HUES64 (cell line): ENCODE data around the gene UBFD1.
"Not testable (repeated sequence)": the region's sequence is repeated elsewhere in the genome, so short reads cannot be mapped to it uniquely, and the experiment has no call there.

Experiments used
- H3K27ac ChIP-seq: 2 replicates; pipeline ENCODE4 v1.7.0; 2013; ENCODE audit warnings: low read depth, low read length, inconsistent platforms
- H3K27me3 ChIP-seq: 2 replicates; pipeline ENCODE4 v1.6.1; 2013; ENCODE audit warnings: mild to moderate bottlenecking, low read length; ENCODE audit not compliant: insufficient read depth
- H3K36me3 ChIP-seq: 2 replicates; pipeline ENCODE4 v1.6.1; 2013; ENCODE audit warnings: mild to moderate bottlenecking, low read length; ENCODE audit not compliant: insufficient read depth
- H3K4me1 ChIP-seq: 2 replicates; pipeline ENCODE4 v1.6.1; 2013; ENCODE audit warnings: mild to moderate bottlenecking, low read length, moderate library complexity; ENCODE audit not compliant: insufficient read depth
- H3K4me3 ChIP-seq: 2 replicates; pipeline ENCODE4 v1.5.1; 2013; ENCODE audit warnings: mild to moderate bottlenecking, low read length, moderate library complexity
- H3K9ac ChIP-seq: 2 replicates; pipeline ENCODE4 v1.6.1; 2013; ENCODE audit warnings: mild to moderate bottlenecking, low read depth, low read length
- H3K9me3 ChIP-seq: 2 replicates; pipeline ENCODE4 v1.6.1; 2013; ENCODE audit warnings: low read depth, low read length; ENCODE audit not compliant: insufficient read depth
- WGBS: fragments of 150-250, 120-280 bp; methylation state at CpG from one replicate; pipeline ENCODE4 v1.1.7; 2013; ENCODE audit warnings: missing lambda C conversion rate; 5-methylcytosine and 5-hydroxymethylcytosine counted together

Gene UBFD1

DNA sequence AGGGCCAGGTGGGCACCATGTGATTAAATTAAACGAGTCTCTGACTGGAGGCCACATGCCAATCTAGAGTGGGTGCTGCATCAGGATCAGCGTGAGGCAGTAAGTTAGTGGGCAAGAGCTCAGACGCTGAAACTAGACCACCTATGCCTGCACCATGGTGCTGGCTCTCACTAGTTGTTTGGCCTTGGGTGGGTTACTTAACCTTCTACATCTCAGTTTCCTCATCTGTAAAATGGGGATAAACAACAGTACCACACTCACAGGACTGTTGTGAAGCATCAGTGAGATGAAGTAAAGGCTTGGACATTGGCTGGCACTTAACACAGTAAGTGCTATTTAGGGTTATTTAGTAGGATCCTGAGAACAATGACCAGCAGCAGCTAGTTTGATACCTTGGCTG, 32.7 kb downstream of the UBFD1 start:
- Histone ChIP-seq H3K4me1 (no peaks in the 10 kb centered on the region), H3K9ac (no peak overlapping the region), H3K9me3 (no peaks in the 10 kb centered on the region), H3K27me3 (no peaks in the 10 kb centered on the region), H3K36me3 (peaks cover 70% of the 10 kb centered on the region), H3K4me3 (no peak overlapping the region), H3K27ac (no peak overlapping the region)
- WGBS: 93% methylated on average over 3 of the region's 3 CpGs

GRCh38 chr16:23594186-23594585, 36.7 kb downstream of the UBFD1 start:
- 95% methylated on average over 12 of the region's 12 CpGs for WGBS
- Histone ChIP-seq H3K36me3 (peaks cover 48% of the 10 kb centered on the region), H3K9me3 (no peaks in the 10 kb centered on the region), H3K4me1 (peaks cover 8% of the 10 kb centered on the region), H3K4me3 (0 out of 2 replicates have a peak overlapping the region, but pooled peaks have one; percentile 88), H3K27ac (no peak overlapping the region), H3K9ac (no peak overlapping the region), H3K27me3 (no peaks in the 10 kb centered on the region)

- 18% methylated on average over 34 of the region's 34 CpGs for WGBS
- Histone ChIP-seq H3K9ac (peak overlapping the region; percentile 93), H3K36me3 (peaks cover 36% of the 10 kb centered on the region), H3K27me3 (no peaks in the 10 kb centered on the region), H3K27ac (peak overlapping the region; percentile 83), H3K9me3 (no peaks in the 10 kb centered on the region), H3K4me1 (peaks cover 10% of the 10 kb centered on the region), H3K4me3 (peak overlapping the region; percentile 88)
Observed at GRCh38 chr16:23595246-23595950, 37.9 kb downstream of the UBFD1 start.

GRCh38 chr16:23595951-23596720, 38.6 kb downstream of the UBFD1 start, which contains the start of gene NDUFAB1:
NDUFAB1 (minus strand) TSS chr16:23596316; CDS start chr16:23596290, 26 bp downstream.
- peaks cover 14% of the 10 kb centered on the region for H3K4me1 ChIP-seq
- H3K9ac ChIP-seq: peak within 1 kb of the TSS; percentile 93
- no peaks in the 10 kb centered on the region for H3K9me3 ChIP-seq
- H3K27ac ChIP-seq: peak within 1 kb of the TSS; percentile 83
- 2% methylated on average over 65 of the region's 67 CpGs for WGBS
- H3K4me3 ChIP-seq: peak within 1 kb of the TSS; percentile 88
- no peaks in the 10 kb centered on the region for H3K27me3 ChIP-seq
- H3K36me3 ChIP-seq: peaks cover 31% of the 10 kb centered on the region

DNA sequence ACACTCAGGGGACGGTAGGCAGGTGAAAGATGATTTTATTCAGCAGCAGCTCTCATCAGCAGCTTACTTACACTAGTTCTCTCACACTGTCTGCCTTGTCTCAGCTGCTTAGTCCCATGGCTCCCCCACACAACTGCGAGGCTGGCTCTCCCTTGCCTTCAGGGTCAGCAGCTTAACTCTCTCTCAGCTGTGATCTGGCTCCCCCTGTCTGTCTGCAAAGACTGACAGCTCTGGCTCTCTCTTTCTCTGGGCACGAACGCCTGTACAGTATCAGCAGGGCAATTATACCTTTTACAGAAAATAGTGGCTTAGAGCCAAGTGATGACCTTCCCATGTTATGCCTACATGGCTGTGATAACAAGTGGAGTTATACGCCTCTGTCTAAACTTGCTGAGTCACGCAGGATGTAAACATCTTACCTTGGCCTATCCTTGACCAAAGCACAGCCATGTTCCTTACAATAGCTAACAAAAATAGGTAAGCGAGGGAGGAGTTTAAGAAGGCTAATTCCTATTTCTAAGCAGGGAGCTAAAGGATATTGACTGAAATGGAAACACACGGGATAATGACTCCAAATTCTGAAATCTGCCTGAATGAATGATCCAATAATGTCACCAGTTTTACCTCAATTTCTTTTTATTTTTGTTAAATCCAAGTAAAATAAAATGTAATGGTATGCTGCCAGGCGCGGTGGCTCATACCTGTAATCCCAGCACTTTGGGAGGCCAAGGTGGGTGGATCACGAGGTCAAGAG, 39.7 kb downstream of the UBFD1 start:
- Histone ChIP-seq H3K27ac (peak overlapping the region; percentile 57; the same call in 1 of the 2 replicates), H3K36me3 (peaks cover 30% of the 10 kb centered on the region), H3K27me3 (no peaks in the 10 kb centered on the region), H3K9me3 (no peaks in the 10 kb centered on the region), H3K4me1 (peaks cover 14% of the 10 kb centered on the region), H3K4me3 (no peak overlapping the region), H3K9ac (no peak overlapping the region)
- 89% methylated on average over 11 of the region's 11 CpGs for WGBS

DNA sequence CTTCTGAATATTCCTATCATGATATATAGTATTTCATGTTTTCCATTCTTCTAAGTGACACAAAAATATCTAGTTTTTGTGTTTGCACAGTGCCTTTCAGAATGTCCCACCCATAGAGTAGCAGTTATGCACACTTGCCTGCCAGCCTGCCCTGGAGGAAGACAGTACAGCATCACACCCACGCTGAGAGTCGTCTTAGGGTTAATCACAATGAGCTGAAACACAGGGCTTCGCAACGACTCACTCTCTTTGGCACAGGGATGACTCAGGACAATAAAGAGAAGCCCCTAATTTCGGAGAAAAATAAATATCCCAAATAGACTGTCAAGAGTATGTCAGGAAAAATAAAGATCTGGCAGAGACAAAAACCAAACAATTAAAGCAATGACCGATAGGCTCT, 50.2 kb downstream of the UBFD1 start:
- 91% methylated on average over 6 of the region's 6 CpGs for WGBS
- Histone ChIP-seq H3K9ac (no peak overlapping the region), H3K27me3 (no peaks in the 10 kb centered on the region), H3K4me3 (no peak overlapping the region), H3K27ac (no peak overlapping the region), H3K36me3 (peaks cover 71% of the 10 kb centered on the region), H3K4me1 (no peaks in the 10 kb centered on the region), H3K9me3 (no peaks in the 10 kb centered on the region)

DNA sequence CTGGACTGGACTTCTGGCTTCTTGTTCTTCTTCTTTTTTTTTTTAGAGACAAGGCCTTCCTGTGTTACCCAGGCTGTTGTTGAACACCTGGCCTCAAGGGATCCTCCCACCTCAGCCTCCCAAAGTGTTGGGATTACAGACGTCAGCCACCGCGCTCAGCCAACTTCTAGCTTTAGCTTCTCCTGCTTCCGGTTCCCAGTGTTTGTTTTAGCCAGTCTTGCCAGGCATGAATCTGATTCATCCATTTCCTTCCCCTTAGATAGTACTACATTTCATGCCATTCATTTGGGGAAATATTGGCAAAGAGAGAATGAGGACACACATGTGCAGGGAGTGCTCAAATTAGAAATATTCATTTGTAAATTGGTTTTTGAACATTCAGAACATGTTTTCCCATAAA, 50.7 kb downstream of the UBFD1 start:
- WGBS: 90% methylated on average over 4 of the region's 4 CpGs
- H3K9me3 ChIP-seq: no peaks in the 10 kb centered on the region
- no peak overlapping the region for H3K27ac ChIP-seq
- H3K9ac ChIP-seq: no peak overlapping the region
- H3K4me1 ChIP-seq: no peaks in the 10 kb centered on the region
- H3K4me3 ChIP-seq: no peak overlapping the region
- peaks cover 71% of the 10 kb centered on the region for H3K36me3 ChIP-seq
- no peaks in the 10 kb centered on the region for H3K27me3 ChIP-seq

DNA sequence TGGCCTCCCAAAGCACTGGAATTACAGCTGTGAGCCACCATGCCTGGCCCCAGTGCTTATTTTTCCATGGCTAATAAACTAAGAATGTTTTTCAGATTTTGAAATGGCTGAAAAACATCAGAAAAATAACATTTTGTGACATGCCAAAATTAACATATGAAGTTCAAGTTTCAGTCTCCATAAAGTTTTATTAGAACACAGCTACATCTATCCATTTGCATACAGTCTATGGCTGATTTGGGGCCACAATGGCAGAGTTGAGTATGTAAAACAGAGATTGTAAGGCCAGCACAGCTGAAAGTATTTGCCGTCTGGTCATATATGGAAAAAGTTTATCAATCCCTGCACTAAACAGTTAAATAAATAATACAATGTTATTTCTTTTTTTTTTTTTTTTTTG, 52.4 kb downstream of the UBFD1 start:
- no peak overlapping the region for H3K27ac ChIP-seq
- no peak overlapping the region for H3K4me3 ChIP-seq
- no peaks in the 10 kb centered on the region for H3K4me1 ChIP-seq
- no peaks in the 10 kb centered on the region for H3K27me3 ChIP-seq
- peaks cover 69% of the 10 kb centered on the region for H3K36me3 ChIP-seq
- H3K9ac ChIP-seq: no peak overlapping the region
- WGBS: no CpG with 5 or more reads among the region's 1 CpG
- no peaks in the 10 kb centered on the region for H3K9me3 ChIP-seq

- WGBS: 99% methylated on average over 6 of the region's 6 CpGs
- H3K9ac ChIP-seq: not testable (repeated sequence)
- H3K36me3 ChIP-seq: peaks cover 65% of the 10 kb centered on the region
Observed at GRCh38 chr16:23610905-23611304, 53.4 kb downstream of the UBFD1 start.

DNA sequence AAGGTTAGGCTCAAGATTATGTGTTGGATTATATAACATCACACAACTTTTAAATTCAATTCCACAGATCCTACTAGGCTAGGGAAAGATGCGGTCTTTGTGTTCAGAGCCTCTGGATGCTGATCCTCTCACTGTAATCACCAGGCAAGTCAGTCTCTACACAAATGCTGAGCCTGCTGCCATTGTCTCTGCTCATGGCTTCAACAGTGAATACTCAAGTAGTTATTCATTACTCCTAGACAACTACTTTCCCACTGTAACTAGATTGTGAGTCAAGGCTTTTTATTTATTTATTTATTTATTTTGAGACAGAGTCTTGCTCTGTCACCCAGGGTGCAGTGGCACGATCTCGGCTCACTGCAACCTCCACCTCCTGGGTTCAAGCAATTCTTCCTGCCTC, 54.4 kb downstream of the UBFD1 start:
- WGBS: 100% methylated on average over 3 of the region's 3 CpGs
- no peak overlapping the region for H3K9ac ChIP-seq
- H3K36me3 ChIP-seq: peaks cover 68% of the 10 kb centered on the region
- H3K4me3 ChIP-seq: no peak overlapping the region
- H3K27me3 ChIP-seq: no peaks in the 10 kb centered on the region
- no peak overlapping the region for H3K27ac ChIP-seq
- no peaks in the 10 kb centered on the region for H3K9me3 ChIP-seq
- no peaks in the 10 kb centered on the region for H3K4me1 ChIP-seq

More at GRCh38 chr16:23610905-23611304, 53.4 kb downstream of the UBFD1 start:
- not testable (repeated sequence) for H3K4me3 ChIP-seq, H3K27me3 ChIP-seq, H3K9me3 ChIP-seq, H3K27ac ChIP-seq, H3K4me1 ChIP-seq

GRCh38 chr16:23615805-23616204, 58.3 kb downstream of the UBFD1 start:
- Histone ChIP-seq H3K27ac (no peak overlapping the region), H3K9ac (no peak overlapping the region), H3K9me3 (no peaks in the 10 kb centered on the region), H3K36me3 (peaks cover 79% of the 10 kb centered on the region), H3K4me1 (no peaks in the 10 kb centered on the region), H3K27me3 (no peaks in the 10 kb centered on the region), H3K4me3 (no peak overlapping the region)
- WGBS: 95% methylated on average over 9 of the region's 9 CpGs
